Activated CD4-positive, CD25-positive, alpha-beta regulatory T cell treated with anti-CD3 and anti-CD28 coated beads, Interleukin-2, amount 50 U/mL, for 24 hours (primary cell): Measurements from ENCODE around the gene SLC36A1.

ENCODE experiments used
- ATAC-seq, 2 donors: fragments of 150-1000 bp; cut with Tn5 transposase; one replicate each; pipeline ENCODE4 v1.10.0; 2021; ENCODE audit warnings: mild to moderate bottlenecking in 1 of 2, moderate library complexity in 1 of 2

SLC36A1 gene

GRCh38 chr5:151451626-151452520 is 4.5 kb downstream of the SLC36A1 start:
- ATAC-seq = no peak

GRCh38 chr5:151454166-151454565 is 6.8 kb downstream of the SLC36A1 start:
- no peak for ATAC-seq

GRCh38 chr5:151454889-151455288 is 7.5 kb downstream of the SLC36A1 start:
- ATAC-seq = no peak

GRCh38 chr5:151456321-151456940 is 9.0 kb downstream of the SLC36A1 start:
- no peak for ATAC-seq

GRCh38 chr5:151458314-151458713 is 10.9 kb downstream of the SLC36A1 start:
- ATAC-seq = no peak

GRCh38 chr5:151459680-151460324 is 12.4 kb downstream of the SLC36A1 start:
- ATAC-seq = no peak

GRCh38 chr5:151461312-151461711 is 13.9 kb downstream of the SLC36A1 start:
- no peak for ATAC-seq

- no peak for ATAC-seq
Measured at GRCh38 chr5:151463137-151464029, 16.0 kb downstream of the SLC36A1 start.

GRCh38 chr5:151464101-151464500 is 16.7 kb downstream of the SLC36A1 start:
- no peak for ATAC-seq

- no peak for ATAC-seq
Measured at GRCh38 chr5:151465476-151465875, 18.1 kb downstream of the SLC36A1 start.

GRCh38 chr5:151467576-151467975 is 20.2 kb downstream of the SLC36A1 start:
- no peak for ATAC-seq

GRCh38 chr5:151469386-151469785 is 22.0 kb downstream of the SLC36A1 start:
- no peak for ATAC-seq

- ATAC-seq = no peak
Measured at GRCh38 chr5:151469992-151470391, 22.6 kb downstream of the SLC36A1 start.

GRCh38 chr5:151470439-151470838 is 23.0 kb downstream of the SLC36A1 start:
- no peak for ATAC-seq

GRCh38 chr5:151471276-151471675 is 23.9 kb downstream of the SLC36A1 start:
- no peak for ATAC-seq

- ATAC-seq = no peak
Measured at GRCh38 chr5:151474799-151475198, 27.4 kb downstream of the SLC36A1 start.

GRCh38 chr5:151475388-151475787 is 28.0 kb downstream of the SLC36A1 start:
- ATAC-seq = no peak

GRCh38 chr5:151476016-151476415 is 28.6 kb downstream of the SLC36A1 start:
- no peak for ATAC-seq

GRCh38 chr5:151477101-151477500 is 29.7 kb downstream of the SLC36A1 start:
- ATAC-seq = no peak

- no peak for ATAC-seq
Measured at GRCh38 chr5:151480384-151481293, 33.2 kb downstream of the SLC36A1 start.

- ATAC-seq = no peak
Measured at GRCh38 chr5:151483176-151483575, 35.8 kb downstream of the SLC36A1 start.

- ATAC-seq = no peak
Measured at GRCh38 chr5:151483647-151484046, 36.2 kb downstream of the SLC36A1 start.
